ENCODE measurements around the gene MICAL2. TPM values are rescaled to one million over a fixed set of nuclear protein-coding genes. Genes with fewer than 3 reads are reported as not detected.

The MICAL2 gene
- total RNA-seq, 1 donor from 2014 or later: 21.7 TPM

DNA sequence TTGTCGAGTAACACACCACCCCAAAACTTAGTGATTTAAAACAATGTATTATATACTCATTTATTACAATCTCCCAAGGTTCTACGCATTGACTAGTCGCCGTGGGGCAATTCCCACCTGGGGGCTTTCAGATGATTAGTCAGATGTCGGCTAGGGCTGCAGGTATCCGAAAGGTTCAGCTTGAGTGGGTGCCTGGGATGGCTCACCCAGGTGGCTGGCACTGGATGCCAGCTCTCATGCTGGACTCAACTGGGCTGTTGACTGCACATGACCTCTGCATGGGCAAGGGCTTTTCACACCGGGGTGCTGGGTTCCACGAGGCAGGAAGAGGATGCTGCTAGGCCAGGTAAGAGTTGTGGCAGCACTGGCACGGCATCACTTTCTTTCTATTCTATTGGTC lies 21.9 kb upstream of the MICAL2 start:
- Mint-ChIP-seq H3K9me3 (ENCODE audit: unreplicated experiment) (no peaks in the 10 kb centered on the region), H3K4me3 (ENCODE audit: unreplicated experiment) (no peak overlapping the region), H3K4me1 (ENCODE audit: unreplicated experiment) (peaks cover 59% of the 10 kb centered on the region), H3K27me3 (ENCODE audit: unreplicated experiment) (peaks cover 5% of the 10 kb centered on the region), H3K27ac (ENCODE audit: unreplicated experiment) (no peak overlapping the region), H3K36me3 (ENCODE audit: low read depth, unreplicated experiment) (no peaks in the 10 kb centered on the region)
- TF ChIP-seq, protein P1, sequence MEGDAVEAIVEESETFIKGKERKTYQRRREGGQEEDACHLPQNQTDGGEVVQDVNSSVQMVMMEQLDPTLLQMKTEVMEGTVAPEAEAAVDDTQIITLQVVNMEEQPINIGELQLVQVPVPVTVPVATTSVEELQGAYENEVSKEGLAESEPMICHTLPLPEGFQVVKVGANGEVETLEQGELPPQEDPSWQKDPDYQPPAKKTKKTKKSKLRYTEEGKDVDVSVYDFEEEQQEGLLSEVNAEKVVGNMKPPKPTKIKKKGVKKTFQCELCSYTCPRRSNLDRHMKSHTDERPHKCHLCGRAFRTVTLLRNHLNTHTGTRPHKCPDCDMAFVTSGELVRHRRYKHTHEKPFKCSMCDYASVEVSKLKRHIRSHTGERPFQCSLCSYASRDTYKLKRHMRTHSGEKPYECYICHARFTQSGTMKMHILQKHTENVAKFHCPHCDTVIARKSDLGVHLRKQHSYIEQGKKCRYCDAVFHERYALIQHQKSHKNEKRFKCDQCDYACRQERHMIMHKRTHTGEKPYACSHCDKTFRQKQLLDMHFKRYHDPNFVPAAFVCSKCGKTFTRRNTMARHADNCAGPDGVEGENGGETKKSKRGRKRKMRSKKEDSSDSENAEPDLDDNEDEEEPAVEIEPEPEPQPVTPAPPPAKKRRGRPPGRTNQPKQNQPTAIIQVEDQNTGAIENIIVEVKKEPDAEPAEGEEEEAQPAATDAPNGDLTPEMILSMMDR (IDR thresholded peaks at IDR 0.05; ENCODE audit: unreplicated experiment): no peak
- DNase-seq (ENCODE audit: low spot score): no peak

DNA sequence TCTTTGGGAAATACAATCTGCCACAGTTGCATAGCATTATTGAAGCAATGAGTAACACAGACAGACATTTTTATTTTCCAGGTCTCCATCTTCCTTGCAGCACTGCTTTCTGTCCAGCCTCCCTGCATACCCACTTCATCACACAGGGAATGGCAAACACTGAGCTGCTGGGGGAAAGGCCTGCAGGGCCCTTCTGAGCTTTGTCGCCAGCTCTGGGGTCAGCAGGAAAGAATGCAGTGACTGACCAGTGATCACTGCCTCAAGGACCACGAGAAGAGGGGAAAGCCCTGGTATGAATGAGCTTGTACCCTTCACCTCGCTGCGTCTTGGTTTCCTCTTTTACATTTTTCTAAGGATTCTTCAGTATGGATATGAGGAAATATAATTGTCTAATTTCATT lies 21.3 kb upstream of the MICAL2 start:
- Mint-ChIP-seq H3K27me3 (ENCODE audit: unreplicated experiment) (peaks cover 5% of the 10 kb centered on the region), H3K9me3 (ENCODE audit: unreplicated experiment) (no peaks in the 10 kb centered on the region), H3K27ac (ENCODE audit: unreplicated experiment) (no peak overlapping the region), H3K36me3 (ENCODE audit: low read depth, unreplicated experiment) (no peaks in the 10 kb centered on the region), H3K4me3 (ENCODE audit: unreplicated experiment) (no peak overlapping the region), H3K4me1 (ENCODE audit: unreplicated experiment) (peaks cover 62% of the 10 kb centered on the region)
- no peak for DNase-seq (ENCODE audit: low spot score)
- TF ChIP-seq, protein P1 (IDR thresholded peaks at IDR 0.05; ENCODE audit: unreplicated experiment): no peak

DNA sequence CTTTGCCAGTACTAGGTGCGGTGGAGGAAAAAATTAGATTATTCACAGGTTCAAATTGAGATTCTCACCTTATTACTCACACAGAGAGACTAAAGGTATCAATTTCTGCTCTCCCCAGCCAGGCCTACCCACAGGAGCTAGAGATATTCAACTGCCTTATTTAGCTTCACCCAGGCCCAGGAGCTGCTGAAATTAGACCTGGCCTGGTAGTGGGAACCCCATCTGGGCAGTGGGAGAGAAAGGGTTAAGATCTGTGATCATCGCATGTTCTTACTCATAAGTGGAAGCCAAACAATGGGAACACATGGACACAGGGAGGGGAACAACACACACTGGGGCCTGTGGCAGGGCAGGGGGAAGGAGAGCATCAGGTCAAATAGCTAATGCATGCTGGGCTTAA lies 20.9 kb upstream of the MICAL2 start:
- Mint-ChIP-seq H3K9me3 (ENCODE audit: unreplicated experiment) (no peaks in the 10 kb centered on the region), H3K27ac (ENCODE audit: unreplicated experiment) (peak overlapping the region; percentile 46), H3K4me3 (ENCODE audit: unreplicated experiment) (no peak overlapping the region), H3K36me3 (ENCODE audit: low read depth, unreplicated experiment) (no peaks in the 10 kb centered on the region), H3K4me1 (ENCODE audit: unreplicated experiment) (peaks cover 65% of the 10 kb centered on the region), H3K27me3 (ENCODE audit: unreplicated experiment) (peaks cover 5% of the 10 kb centered on the region)
- TF ChIP-seq, protein P1 (IDR thresholded peaks at IDR 0.05; ENCODE audit: unreplicated experiment): no peak
- DNase-seq (ENCODE audit: low spot score): no peak

DNA sequence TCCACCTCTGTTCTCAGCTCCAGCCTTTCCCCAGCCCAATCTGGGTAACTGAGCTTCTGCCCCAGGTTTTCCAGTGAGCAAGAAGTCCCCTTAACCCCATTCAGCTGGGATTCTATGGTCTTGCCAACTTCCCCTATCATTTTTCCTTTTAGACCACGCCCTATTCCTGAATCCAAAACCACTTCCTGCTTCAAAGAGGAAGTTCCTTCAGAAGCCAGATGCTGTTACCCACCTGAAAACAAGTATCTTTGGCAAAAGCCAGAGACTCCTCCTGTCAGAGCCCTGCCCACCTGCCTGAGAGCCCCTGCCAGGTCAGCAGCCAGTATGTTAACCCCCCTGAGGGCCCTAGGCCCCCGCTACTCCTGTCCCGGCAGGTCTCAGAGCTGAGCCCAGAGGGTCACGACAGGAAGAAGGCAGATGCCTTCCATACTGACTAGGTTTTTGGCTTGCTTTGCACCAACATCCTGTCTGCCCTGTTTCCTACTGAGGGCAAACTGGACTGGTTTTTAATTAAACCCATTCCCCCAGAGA lies 20.3 kb upstream of the MICAL2 start:
- no peaks in the 10 kb centered on the region for H3K36me3 Mint-ChIP-seq (ENCODE audit: low read depth, unreplicated experiment)
- TF ChIP-seq, protein P1 (IDR thresholded peaks at IDR 0.05; ENCODE audit: unreplicated experiment): no peak
- peak overlapping the region; percentile 70 for H3K27ac Mint-ChIP-seq (ENCODE audit: unreplicated experiment)
- H3K4me3 Mint-ChIP-seq (ENCODE audit: unreplicated experiment): no peak overlapping the region
- DNase-seq (ENCODE audit: low spot score): no peak
- H3K27me3 Mint-ChIP-seq (ENCODE audit: unreplicated experiment): peaks cover 5% of the 10 kb centered on the region
- H3K9me3 Mint-ChIP-seq (ENCODE audit: unreplicated experiment): no peaks in the 10 kb centered on the region
- H3K4me1 Mint-ChIP-seq (ENCODE audit: unreplicated experiment): peaks cover 69% of the 10 kb centered on the region

DNA sequence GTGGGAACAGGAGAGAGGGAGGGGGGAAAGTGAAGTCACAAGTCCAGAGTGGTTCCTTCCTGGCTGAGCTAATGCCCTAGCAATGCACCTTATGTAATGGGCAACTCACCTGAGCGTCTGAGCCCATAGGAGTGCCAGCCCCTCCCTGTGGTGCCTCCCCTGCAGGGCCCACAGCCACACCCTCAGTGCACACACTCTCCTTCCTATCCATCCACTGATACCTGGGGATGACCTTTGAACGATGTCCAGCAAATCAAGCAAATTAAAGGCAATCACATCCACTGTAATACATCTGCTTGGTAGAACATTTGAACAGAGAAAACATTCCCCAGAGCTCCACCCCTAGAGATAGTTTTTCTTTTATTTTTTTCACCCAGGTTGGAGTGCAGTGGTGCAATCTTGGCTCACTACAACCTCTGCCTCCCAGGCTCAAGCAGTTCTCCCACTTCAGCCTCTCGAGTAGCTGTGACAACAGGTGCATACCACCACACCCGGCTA lies 19.6 kb upstream of the MICAL2 start:
- H3K4me3 Mint-ChIP-seq (ENCODE audit: unreplicated experiment): no peak overlapping the region
- peaks cover 5% of the 10 kb centered on the region for H3K27me3 Mint-ChIP-seq (ENCODE audit: unreplicated experiment)
- TF ChIP-seq, protein P1 (IDR thresholded peaks at IDR 0.05; ENCODE audit: unreplicated experiment): no peak
- peak overlapping the region; percentile 11 for H3K27ac Mint-ChIP-seq (ENCODE audit: unreplicated experiment)
- DNase-seq (ENCODE audit: low spot score): no peak
- H3K36me3 Mint-ChIP-seq (ENCODE audit: low read depth, unreplicated experiment): no peaks in the 10 kb centered on the region
- no peaks in the 10 kb centered on the region for H3K9me3 Mint-ChIP-seq (ENCODE audit: unreplicated experiment)
- peaks cover 76% of the 10 kb centered on the region for H3K4me1 Mint-ChIP-seq (ENCODE audit: unreplicated experiment)
